NCI-H1105 (cell line): ENCODE data around the gene ELOVL7.
"Not testable (repeated sequence)": the region's sequence is repeated elsewhere in the genome, so short reads cannot be mapped to it uniquely, and the experiment has no call there.

ENCODE experiments used
- DNase-seq: peaks from one replicate; lab custom pipeline; 2025; lab: John Stamatoyannopoulos, UW

The ELOVL7 gene

GRCh38 chr5:60795424-60795950 lies 48.6 kb downstream of the ELOVL7 start:
- DNase-seq, result not testable (repeated sequence)

- no peak for DNase-seq
Measured at GRCh38 chr5:60794691-60795090, 49.4 kb downstream of the ELOVL7 start.

- DNase-seq, result no peak
Measured at GRCh38 chr5:60792438-60792837, 51.6 kb downstream of the ELOVL7 start.

GRCh38 chr5:60789551-60789950 lies 54.5 kb downstream of the ELOVL7 start:
- DNase-seq, result no peak

- DNase-seq, result no peak
Measured at GRCh38 chr5:60788863-60789513, 55.1 kb downstream of the ELOVL7 start.

GRCh38 chr5:60779466-60779865 lies 64.6 kb downstream of the ELOVL7 start:
- no peak for DNase-seq

GRCh38 chr5:60776343-60776742 lies 67.7 kb downstream of the ELOVL7 start:
- no peak for DNase-seq

- no peak for DNase-seq
Measured at GRCh38 chr5:60765019-60765709, 78.9 kb downstream of the ELOVL7 start.

- no peak for DNase-seq
Measured at GRCh38 chr5:60763061-60763460, 81.0 kb downstream of the ELOVL7 start.

GRCh38 chr5:60754495-60754894 lies 89.6 kb downstream of the ELOVL7 start:
- no peak for DNase-seq

- no peak for DNase-seq
Measured at GRCh38 chr5:60744682-60745081, 99.4 kb downstream of the ELOVL7 start.

GRCh38 chr5:60743511-60744314 lies 100.4 kb downstream of the ELOVL7 start:
- no peak for DNase-seq

- no peak for DNase-seq
Measured at GRCh38 chr5:60740322-60740721, 103.7 kb downstream of the ELOVL7 start.

GRCh38 chr5:60738933-60739332 lies 105.1 kb downstream of the ELOVL7 start:
- DNase-seq, result no peak

- DNase-seq, result no peak
Measured at GRCh38 chr5:60738461-60738860, 105.6 kb downstream of the ELOVL7 start.

GRCh38 chr5:60730858-60731257 lies 113.2 kb downstream of the ELOVL7 start:
- DNase-seq, result not testable (repeated sequence)

- DNase-seq, result no peak
Measured at GRCh38 chr5:60727033-60727679, 116.9 kb downstream of the ELOVL7 start.

- DNase-seq, result no peak
Measured at GRCh38 chr5:60724126-60724525, 119.9 kb downstream of the ELOVL7 start.

- peak; percentile 63 for DNase-seq
Measured at GRCh38 chr5:60722416-60722815, 121.7 kb downstream of the ELOVL7 start.

- DNase-seq, result no peak
Measured at GRCh38 chr5:60719329-60719728, 124.7 kb downstream of the ELOVL7 start.

GRCh38 chr5:60718166-60718892 lies 125.7 kb downstream of the ELOVL7 start:
- no peak for DNase-seq
